GM18502 (cell line): Measurements from ENCODE around the gene SLC17A6.

Source experiments
- ATAC-seq: cut with Tn5 transposase; IDR thresholded peaks from one replicate; pipeline ENCODE4 v1.9.1; 2021; ENCODE audit warnings: mild to moderate bottlenecking; ENCODE audit not compliant: unreplicated experiment, poor library complexity

SLC17A6 gene

GRCh38 chr11:22337596-22338485, at the start of gene SLC17A6:
Gene SLC17A6, plus strand, starts transcription at chr11:22338381. Its CDS starts 153 bp downstream, at chr11:22338534.
- no peak for ATAC-seq

GRCh38 chr11:22302368-22302767, 35.8 kb upstream of the SLC17A6 start:
- ATAC-seq: no peak

- peak; percentile 64 for ATAC-seq
Observed at GRCh38 chr11:22304337-22304961, 33.7 kb upstream of the SLC17A6 start.

DNA sequence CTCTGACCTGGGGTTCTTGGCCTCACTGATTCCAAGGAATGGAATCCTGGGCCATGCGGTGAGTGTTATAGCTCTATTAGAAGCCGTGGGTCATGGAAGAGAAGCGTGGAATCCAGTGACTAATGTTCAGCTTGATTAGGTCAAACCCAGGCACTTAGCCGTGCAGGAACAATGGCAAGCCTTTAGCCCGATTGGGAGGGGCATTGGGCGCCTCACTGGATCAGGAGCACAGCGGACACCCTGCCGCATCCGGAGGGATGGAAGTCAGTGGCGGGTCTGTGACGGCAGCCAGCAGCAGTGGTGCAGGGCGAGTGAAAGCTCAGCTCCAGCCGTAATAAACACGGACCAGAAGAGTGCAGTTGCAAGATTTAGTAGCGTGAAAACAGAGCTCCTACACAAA, 20.5 kb upstream of the SLC17A6 start:
- no peak for ATAC-seq

GRCh38 chr11:22331771-22332170, 6.4 kb upstream of the SLC17A6 start:
- ATAC-seq: no peak

DNA sequence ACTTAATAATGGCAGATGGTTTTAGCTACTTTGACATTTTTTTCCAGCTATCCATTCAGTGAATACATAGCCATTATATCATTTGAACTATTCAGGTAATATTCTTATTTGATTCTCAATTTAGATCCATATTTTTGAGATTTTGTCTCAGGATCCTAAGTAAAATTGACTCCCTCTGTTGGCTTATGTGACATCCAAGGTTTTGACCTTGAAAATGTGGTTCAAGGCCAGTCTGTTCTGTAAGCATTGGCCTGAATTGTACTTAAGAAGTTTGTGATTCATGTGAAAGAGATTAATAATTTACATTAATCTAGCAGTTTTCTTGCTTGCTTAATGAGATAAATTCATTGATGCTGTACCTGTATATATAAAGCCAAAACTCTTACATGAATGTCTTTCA, 1.6 kb upstream of the SLC17A6 start:
- no peak for ATAC-seq

DNA sequence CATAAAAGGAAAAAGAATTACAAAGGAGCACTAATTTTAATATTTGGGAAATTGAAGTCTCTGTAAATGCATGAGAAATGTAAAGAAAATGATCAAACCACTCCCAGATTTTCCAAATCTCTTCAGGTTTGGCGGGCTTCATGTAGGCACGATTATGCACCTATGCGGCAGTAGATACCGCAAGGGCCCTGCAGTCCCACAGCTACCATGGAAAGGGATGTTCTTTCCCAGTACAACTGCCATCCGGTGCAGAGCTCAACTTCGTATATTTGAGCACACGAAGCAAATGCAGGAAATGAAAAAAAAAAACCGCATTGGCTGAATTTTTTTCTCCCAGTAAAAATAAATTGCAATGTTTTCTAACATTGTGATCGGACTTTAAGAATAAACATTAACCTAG, 1.4 kb downstream of the SLC17A6 start:
- ATAC-seq: no peak

GRCh38 chr11:22340235-22340634, 2.1 kb downstream of the SLC17A6 start:
- no peak for ATAC-seq

DNA sequence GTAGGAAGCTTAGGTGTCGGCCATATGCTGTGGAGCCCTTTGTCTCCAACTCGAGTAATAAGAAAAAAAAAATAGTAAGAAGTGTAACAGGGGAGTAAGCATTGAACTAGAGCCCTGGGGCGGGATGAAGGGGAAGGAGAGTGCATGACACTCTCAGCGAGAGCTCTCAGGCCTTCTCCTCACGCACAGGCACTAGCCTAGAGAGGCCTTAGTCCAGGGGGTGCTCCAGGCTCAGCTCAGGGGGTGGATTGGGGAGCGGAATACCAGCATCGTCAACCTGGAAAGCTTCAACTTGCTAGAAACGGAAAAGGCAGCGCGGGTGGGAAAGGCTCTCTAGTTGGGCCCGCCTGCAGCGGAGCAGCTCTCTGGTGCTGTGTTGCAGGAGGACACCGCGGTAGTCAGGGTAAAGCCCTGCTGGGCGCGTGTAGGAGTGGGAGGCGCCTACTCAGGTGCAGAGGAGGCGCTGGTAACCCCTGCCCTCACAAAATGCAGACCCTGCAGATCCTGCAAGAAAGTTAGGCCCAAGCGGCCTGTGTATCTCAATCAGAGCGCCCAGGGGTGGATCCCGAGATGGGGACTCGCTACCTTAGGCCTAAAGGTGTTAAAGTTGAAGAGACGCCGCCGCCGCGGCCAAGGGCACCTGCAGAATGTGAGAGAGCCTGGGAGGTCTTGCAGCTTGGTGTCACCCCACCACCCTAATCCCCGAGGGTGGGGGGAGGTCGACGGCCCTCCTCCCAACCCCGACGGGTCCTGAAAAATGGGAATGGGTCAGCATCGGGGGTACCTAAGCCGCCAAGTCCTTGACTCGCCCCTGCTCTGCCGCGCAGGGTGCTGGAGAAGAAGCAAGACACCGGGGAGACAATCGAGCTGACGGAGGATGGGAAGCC, 2.8 kb downstream of the SLC17A6 start:
- no peak for ATAC-seq

DNA sequence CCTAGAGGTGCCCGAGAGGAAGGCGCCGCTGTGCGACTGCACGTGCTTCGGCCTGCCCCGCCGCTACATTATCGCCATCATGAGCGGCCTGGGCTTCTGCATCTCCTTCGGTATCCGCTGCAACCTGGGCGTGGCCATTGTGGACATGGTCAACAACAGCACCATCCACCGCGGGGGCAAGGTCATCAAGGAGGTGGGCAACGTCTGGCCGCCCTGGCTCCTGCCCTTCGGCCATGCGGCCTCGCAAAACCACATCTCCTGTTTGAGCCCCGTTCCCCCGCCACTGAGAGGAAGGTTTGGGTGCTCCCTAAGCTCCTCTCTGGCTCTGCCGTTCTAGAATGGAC, 3.4 kb downstream of the SLC17A6 start:
- ATAC-seq: no peak

- ATAC-seq: no peak
Observed at GRCh38 chr11:22342211-22343031, 4.2 kb downstream of the SLC17A6 start.

- ATAC-seq: no peak
Observed at GRCh38 chr11:22343032-22343324, 4.8 kb downstream of the SLC17A6 start.

- ATAC-seq: no peak
Observed at GRCh38 chr11:22343371-22344032, 5.3 kb downstream of the SLC17A6 start.

DNA sequence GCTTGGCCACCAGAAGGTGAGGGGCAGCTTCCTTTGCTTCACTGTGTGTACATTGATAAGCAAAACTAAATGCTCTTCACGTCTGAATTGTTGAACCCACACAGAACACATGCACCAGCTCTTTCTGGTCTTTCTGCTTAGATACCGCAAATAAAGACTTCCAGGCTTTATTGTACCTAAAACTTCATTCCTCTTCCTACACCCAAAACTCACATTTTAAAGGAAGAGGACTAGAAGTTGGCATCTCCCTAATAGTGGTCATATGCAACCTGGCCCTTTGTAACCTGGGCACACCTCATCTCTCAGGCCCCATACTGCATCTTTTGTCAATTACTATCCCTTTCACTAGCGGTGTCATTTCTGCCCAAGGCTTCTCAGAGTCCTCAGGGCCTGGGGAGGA, 5.9 kb downstream of the SLC17A6 start:
- ATAC-seq: no peak

DNA sequence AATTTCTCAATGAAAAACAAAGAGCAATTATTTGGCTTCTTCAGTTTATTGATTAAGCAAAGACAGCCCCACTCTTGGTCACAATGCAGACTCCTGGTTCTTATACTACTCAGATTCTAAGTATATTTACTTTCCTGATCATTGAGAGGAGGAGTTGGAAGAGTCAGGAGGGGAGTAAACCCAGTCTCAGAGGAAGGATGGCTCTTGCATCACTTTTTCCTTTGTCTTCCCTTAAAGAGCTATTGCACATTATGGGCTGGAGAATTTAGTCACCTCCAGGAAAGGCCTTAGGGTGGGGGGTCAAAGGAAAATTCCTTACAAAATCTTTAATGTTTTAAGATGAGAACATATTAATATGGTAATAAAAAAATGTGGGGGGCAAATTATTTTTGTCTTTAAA, 8.1 kb downstream of the SLC17A6 start:
- no peak for ATAC-seq

DNA sequence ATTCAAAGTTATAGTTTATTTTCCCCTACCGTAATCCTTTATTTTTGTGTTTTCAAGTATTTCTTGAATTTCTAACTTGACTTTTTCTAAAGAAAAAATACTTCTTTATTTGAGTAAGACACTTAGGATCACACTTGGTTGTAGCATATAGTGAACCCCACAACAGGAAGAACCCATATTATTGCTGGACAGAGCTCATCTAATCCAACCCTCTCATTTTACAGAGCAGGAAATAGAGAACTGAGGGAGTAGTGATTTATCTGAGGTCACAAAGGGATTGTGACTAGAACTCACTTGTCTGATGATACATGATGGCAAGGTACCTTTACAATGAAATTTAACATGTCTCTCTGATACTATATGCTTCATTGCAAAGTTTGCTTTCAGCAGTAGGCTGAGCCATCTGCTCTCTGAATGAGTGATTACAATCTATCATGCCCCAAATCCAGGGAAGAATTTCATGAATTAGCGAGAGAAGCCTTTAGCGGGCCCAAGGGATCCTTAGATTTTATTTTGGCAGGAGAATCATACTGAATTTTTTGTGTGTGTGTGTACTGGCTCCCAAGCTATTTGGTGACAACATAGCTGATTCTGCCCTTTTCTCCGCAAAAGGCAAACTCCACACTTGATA, 9.8 kb downstream of the SLC17A6 start:
- no peak for ATAC-seq

DNA sequence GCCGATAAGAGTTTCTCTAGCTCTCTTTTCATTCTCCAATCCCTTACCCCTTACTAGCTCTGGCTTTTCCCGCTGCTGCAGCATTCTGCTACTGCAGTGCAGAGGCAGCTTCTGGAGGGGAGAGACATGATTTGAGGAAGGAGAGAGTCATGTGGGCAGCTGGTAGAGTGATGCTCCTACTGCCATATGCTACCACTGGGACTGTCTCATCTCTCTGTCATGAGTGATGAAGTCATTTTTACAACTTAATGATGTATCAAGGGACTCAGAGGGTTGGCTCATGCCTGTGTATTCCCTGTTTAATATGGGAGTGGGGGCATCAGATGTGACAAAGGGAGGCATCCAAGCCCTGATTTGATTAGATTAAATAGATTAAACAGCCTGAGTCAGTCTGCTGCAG, 11.3 kb downstream of the SLC17A6 start:
- ATAC-seq: no peak

DNA sequence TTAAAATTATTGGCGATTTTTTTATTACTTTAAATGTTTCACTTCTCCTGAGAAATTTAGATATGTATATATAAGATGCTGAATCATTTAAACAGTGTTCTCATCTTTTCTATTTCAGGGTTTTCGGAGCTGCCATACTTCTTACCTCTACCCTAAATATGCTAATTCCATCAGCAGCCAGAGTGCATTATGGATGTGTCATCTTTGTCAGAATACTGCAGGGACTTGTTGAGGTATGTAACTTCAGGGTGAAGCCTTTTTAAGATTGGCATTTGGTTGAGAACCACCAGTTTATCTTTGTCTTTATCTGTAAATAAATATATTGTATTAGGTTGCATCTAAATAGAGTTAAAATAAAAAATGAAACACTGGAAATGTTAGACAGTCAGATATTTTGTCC, 21.1 kb downstream of the SLC17A6 start:
- ATAC-seq: no peak

GRCh38 chr11:22371160-22371559, 33.0 kb downstream of the SLC17A6 start:
- ATAC-seq: no peak
